ENCODE measurements around the gene RFXAP. TPM values are rescaled to one million over a fixed set of nuclear protein-coding genes. Genes with fewer than 3 reads are reported as not detected.

The RFXAP gene
- total and polyA plus RNA-seq, 2 of the 4 experiments (the other 2 are of a cell fraction) = 0.54 to 2.7 TPM

- no peaks in the 10 kb centered on the region for H4K20me1 ChIP-seq (ENCODE audit: insufficient read depth, low read length)
- H3K14ac ChIP-seq (replicated peaks; ENCODE audit: low read depth, low read length) = no peak overlapping the region
- no peak overlapping the region for H3K9ac ChIP-seq (ENCODE audit: low read depth, low read length)
- H3K4me3 ChIP-seq (ENCODE audit: insufficient read depth, low read depth, low read length) = no peak overlapping the region
- 73% methylated on average over 3 of the region's 6 CpGs; no CpG with 5 or more reads in 1 of the 2 experiments for WGBS, 2 experiments (ENCODE audit: extremely low coverage in 2 of 2, insufficient read length in 1 of 2)
- H3K23ac ChIP-seq (ENCODE audit: low read depth, low read length) = no peak overlapping the region
- H3K18ac ChIP-seq (ENCODE audit: low read depth, low read length) = no peak overlapping the region
- H3K27me3 ChIP-seq (ENCODE audit: control insufficient read depth, insufficient read depth, low read length) = no peaks in the 10 kb centered on the region; the same call in none of the 2 replicates
- H2AFZ ChIP-seq (replicated peaks; ENCODE audit: low read length, poor library complexity) = no peak overlapping the region
- no peaks in the 10 kb centered on the region for H3K36me3 ChIP-seq (ENCODE audit: control insufficient read depth, insufficient read depth, low read length)
- ATAC-seq (ENCODE audit: low read depth) (no peak), DNase-seq (no peak)
- no peak overlapping the region for H3K4ac ChIP-seq (ENCODE audit: low read depth, low read length)
- no peaks in the 10 kb centered on the region for H3K79me1 ChIP-seq (ENCODE audit: low read depth in 1 of 2, low read length in 2 of 2)
- H3K4me2 ChIP-seq (ENCODE audit: low read depth, low read length) = no peak overlapping the region
- H2BK20ac ChIP-seq (ENCODE audit: low read depth, low read length) = no peak overlapping the region
- no peaks in the 10 kb centered on the region for H3K4me1 ChIP-seq (ENCODE audit: control insufficient read depth, insufficient read depth, low read length)
- no TSS peak for BruUV-seq (replicated peaks)
- H2BK15ac ChIP-seq (ENCODE audit: low read depth, low read length) = no peak overlapping the region
- H2BK5ac ChIP-seq (ENCODE audit: low read depth, low read length, poor library complexity, severe bottlenecking) = no peak overlapping the region
- no peak overlapping the region for H3K56ac ChIP-seq (ENCODE audit: extremely low read depth, insufficient read depth, low read length)
- POLR2A ChIA-PET (ENCODE audit: unreplicated experiment) = no interaction called here
- no peak overlapping the region for H4K8ac ChIP-seq (ENCODE audit: low read depth in 2 of 2, low read length in 2 of 2)
- no peak overlapping the region for H2BK120ac ChIP-seq (ENCODE audit: low read depth, low read length)
- in situ Hi-C loops (cut with MboI; ENCODE audit: low sequenced_read_pairs) (no loop called here), dilution Hi-C loops (cut with HindIII; ENCODE audit: low sequenced_read_pairs, unreplicated experiment) (no loop called here), intact Hi-C loops (cut with micrococcal nuclease) (no loop called here)
- no peak overlapping the region for H3K27ac ChIP-seq (ENCODE audit: insufficient read depth, low read length)
- H3K9me3 ChIP-seq (ENCODE audit: control insufficient read depth, insufficient read depth, low read length) = no peaks in the 10 kb centered on the region
- H3K9me1 ChIP-seq (ENCODE audit: insufficient read depth, low read length) = no peaks in the 10 kb centered on the region
- CTCF ChIA-PET = interaction anchor here (0.6 kb wide), 1 partner anchor 204 kb away, joined by 3 read pairs; no protein-coding TSS in a partner anchor
- H2AK9ac ChIP-seq (replicated peaks; ENCODE audit: low read depth, low read length, poor library complexity) = no peak overlapping the region
- no peak overlapping the region for H4K91ac ChIP-seq (ENCODE audit: insufficient read depth, low read depth, low read length)
- no peak overlapping the region for H2AK5ac ChIP-seq (ENCODE audit: low read depth, low read length)
- no peak overlapping the region for H4K5ac ChIP-seq (ENCODE audit: low read depth, low read length)
- TF ChIP-seq NFE2L2 (IDR thresholded peaks at IDR 0.05; ENCODE audit: low read depth, low read length) (no peak), RFX5 (IDR thresholded peaks at IDR 0.05; ENCODE audit: low read depth, low read length) (no peak)
These were observed 23.6 kb upstream of the RFXAP start for GRCh38 chr13:36795463-36795862.

All from IMR-90 (cell line).